Neural crest cell (in vitro differentiated cells): ENCODE measurements around the gene SHH. TPM values are rescaled to one million over a fixed set of nuclear protein-coding genes. Genes with fewer than 3 reads are reported as not detected.

Experiments used
- DNase-seq: peaks from one replicate; pipeline ENCODE4 v3.0.0; 2021; ENCODE audit warnings: low read depth, mixed read lengths, low spot score
- H3K27ac Mint-ChIP-seq: one replicate; pipeline ENCODE4 v1.8.0; 2021; ENCODE audit warnings: mild to moderate bottlenecking, mixed read lengths; ENCODE audit not compliant: unreplicated experiment
- H3K27me3 Mint-ChIP-seq: 2 replicates; pipeline ENCODE4 v1.8.0; 2021; ENCODE audit warnings: low read depth, mild to moderate bottlenecking, mixed read lengths
- H3K36me3 Mint-ChIP-seq: 2 replicates; pipeline ENCODE4 v1.8.0; 2021; ENCODE audit warnings: low read depth, mild to moderate bottlenecking, mixed read lengths
- H3K4me1 Mint-ChIP-seq: 2 replicates; pipeline ENCODE4 v1.8.0; 2021; ENCODE audit warnings: mixed read lengths
- H3K4me3 Mint-ChIP-seq: one replicate; pipeline ENCODE4 v1.8.0; 2021; ENCODE audit warnings: mild to moderate bottlenecking, mixed read lengths
- H3K9me3 Mint-ChIP-seq: 2 replicates; pipeline ENCODE4 v1.8.0; 2021; ENCODE audit warnings: mixed read lengths
- CTCF ChIP-seq: fragments of 200-600 bp; sonication (generic); conservative IDR thresholded peaks from 2 replicates; pipeline ENCODE4 v1.5.0; 2021; ENCODE audit warnings: antibody characterized with exemption, mild to moderate bottlenecking
- total RNA-seq: library from RNA; stranded (reverse); gene quantifications from 2 replicates; pipeline ENCODE4 v1.2.1, GENCODE V29; 2021

Gene SHH
- total RNA-seq, 1 donor from 2014 or later = not detected

- no peak for DNase-seq
- no peak overlapping the region for H3K27ac Mint-ChIP-seq
- H3K36me3 Mint-ChIP-seq = no peaks in the 10 kb centered on the region
- H3K9me3 Mint-ChIP-seq = no peaks in the 10 kb centered on the region
- no peaks in the 10 kb centered on the region for H3K4me1 Mint-ChIP-seq
- H3K4me3 Mint-ChIP-seq = no peak overlapping the region
- no peak for TF ChIP-seq CTCF
- no peaks in the 10 kb centered on the region for H3K27me3 Mint-ChIP-seq
Observed at GRCh38 chr7:155850001-155850436, 37.8 kb upstream of the SHH start.

- Mint-ChIP-seq H3K4me3 (no peak overlapping the region), H3K9me3 (no peaks in the 10 kb centered on the region), H3K27me3 (no peaks in the 10 kb centered on the region), H3K27ac (no peak overlapping the region), H3K36me3 (no peaks in the 10 kb centered on the region), H3K4me1 (no peaks in the 10 kb centered on the region)
- TF ChIP-seq CTCF = no peak
- no peak for DNase-seq
Observed at GRCh38 chr7:155848691-155849669, 36.7 kb upstream of the SHH start.

GRCh38 chr7:155847821-155848435, 35.7 kb upstream of the SHH start:
- Mint-ChIP-seq H3K27me3 (no peaks in the 10 kb centered on the region), H3K27ac (no peak overlapping the region), H3K36me3 (no peaks in the 10 kb centered on the region), H3K4me1 (no peaks in the 10 kb centered on the region), H3K9me3 (no peaks in the 10 kb centered on the region), H3K4me3 (no peak overlapping the region)
- TF ChIP-seq CTCF = no peak
- no peak for DNase-seq

DNA sequence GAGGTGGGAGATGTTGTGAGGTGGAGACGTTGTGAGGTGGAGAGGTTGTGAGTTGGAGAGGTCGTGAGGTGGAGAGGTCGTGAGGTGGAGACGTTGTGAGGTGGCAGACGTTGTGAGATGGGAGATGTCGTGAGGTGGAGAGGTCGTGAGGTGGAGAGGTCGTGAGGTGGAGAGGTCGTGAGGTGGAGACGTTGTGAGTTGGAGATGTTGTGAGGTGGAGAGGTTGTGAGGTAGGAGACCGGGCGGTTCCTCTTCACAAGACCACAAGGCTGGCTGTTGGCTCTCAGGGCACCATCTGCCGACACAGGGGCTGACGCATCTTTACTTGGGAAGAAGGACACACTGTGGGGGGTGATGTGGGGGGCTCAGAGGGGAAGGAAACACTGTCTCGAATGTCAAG, 34.7 kb upstream of the SHH start:
- no peaks in the 10 kb centered on the region for H3K4me1 Mint-ChIP-seq
- H3K36me3 Mint-ChIP-seq = no peaks in the 10 kb centered on the region
- H3K27ac Mint-ChIP-seq = no peak overlapping the region
- H3K4me3 Mint-ChIP-seq = no peak overlapping the region
- no peaks in the 10 kb centered on the region for H3K9me3 Mint-ChIP-seq
- TF ChIP-seq CTCF = no peak
- no peaks in the 10 kb centered on the region for H3K27me3 Mint-ChIP-seq
- no peak for DNase-seq

GRCh38 chr7:155846156-155846555, 33.9 kb upstream of the SHH start:
- Mint-ChIP-seq H3K27ac (no peak overlapping the region), H3K27me3 (no peaks in the 10 kb centered on the region), H3K9me3 (no peaks in the 10 kb centered on the region), H3K36me3 (no peaks in the 10 kb centered on the region), H3K4me3 (no peak overlapping the region), H3K4me1 (no peaks in the 10 kb centered on the region)
- TF ChIP-seq CTCF = no peak
- no peak for DNase-seq
